K562 (cell line): ENCODE data around the gene RPLP2. TPM values are rescaled to one million over a fixed set of nuclear protein-coding genes. Genes with fewer than 3 reads are reported as not detected.

ENCODE experiments used
- CTCF ChIP-seq, 3 experiments: IDR thresholded peaks in 2 of 3; conservative IDR thresholded peaks in 1 of 3; 2 replicates each; pipeline ENCODE4 v1.5.1; 2011 to 2012; ENCODE audit warnings: low read length in 3 of 3, mild to moderate bottlenecking in 3 of 3, control low read depth in 2 of 3, improper control_type of control experiment in 1 of 3, inconsistent platforms in 1 of 3, low read depth in 1 of 3, mixed read lengths in 1 of 3, moderate library complexity in 1 of 3; ENCODE audit not compliant: insufficient read depth in 2 of 3
- HINFP ChIP-seq: fragments of 450-650 bp; conservative IDR thresholded peaks from 2 replicates; pipeline ENCODE4 v1.6.1; 2016; ENCODE audit warnings: missing genetic modification characterization, low read depth, mild to moderate bottlenecking, control low read depth, missing compliant biosample characterization
- TSHZ1 ChIP-seq: fragments of 250-450 bp; sonication (Bioruptor Pico); IDR thresholded peaks from 2 replicates; pipeline ENCODE4 v1.4.0; 2020; ENCODE audit warnings: mild to moderate bottlenecking, moderate library complexity
- ZBTB11 ChIP-seq, 3 experiments: fragments of 200-800 bp in 1 of 3; fragments of 250-450 bp in 1 of 3; fragments of 450-650 bp in 1 of 3; sonication (Bioruptor Pico) in 1 of 3; sonication (Bioruptor generic) in 1 of 3; formaldehyde crosslinking in 1 of 3; IDR thresholded peaks; 2 replicates each; pipeline versions ENCODE4 v1.6.1 to v1.8.0; 2016 to 2022; ENCODE audit warnings: mild to moderate bottlenecking in 2 of 3, missing genetic modification characterization in 2 of 3, missing compliant biosample characterization in 1 of 3, moderate library complexity in 1 of 3
- ZNF23 ChIP-seq: fragments of 250-450 bp; sonication (Bioruptor Pico); IDR thresholded peaks from 2 replicates; pipeline ENCODE4 v1.4.0; 2020; ENCODE audit warnings: mild to moderate bottlenecking
- polyA plus RNA-seq, 8 experiments: library from polyadenylated mRNA; depleted of rRNA in 4 of 8; stranded (reverse) in 5 of 8; unstranded in 3 of 8; fragments of >200 nt; fragmentation: Nextera tagmentation in 2 of 8; fragmentation: Illumina TruSeq in 1 of 8; extraction: Ambion mirVana in 2 of 8; extraction: Trizol in 1 of 8; gene quantifications; 2 replicates each; pipeline versions ENCODE4 v1.2.1 to v1.2.3, GENCODE V29; 2011 to 2014; ENCODE audit warnings: inconsistent platforms in 1 of 8, missing spikeins in 1 of 8
- total RNA-seq, 7 experiments: library from RNA; depleted of rRNA in 6 of 7; stranded (reverse); fragments of >200 nt in 6 of 7; fragmentation: Illumina TruSeq in 2 of 7; extraction: Trizol in 2 of 7; gene quantifications; 2 replicates each; pipeline versions ENCODE4 v1.2.1 to v1.2.3, GENCODE V29; 2011 to 2021; ENCODE audit warnings: low replicate concordance in 1 of 7

The RPLP2 gene
- total and polyA plus RNA-seq, 9 of the 15 experiments (the other 6 are each of a cell fraction or from before 2014, with no cell fraction given) = 528 to 3,807 (median 1,633) TPM

GRCh38 chr11:819129-819931, 9.6 kb downstream of the RPLP2 start (continued):
- no peak for TF ChIP-seq HINFP (tag)
- peak in 1 of 3 experiments; percentile 77; a peak in 1 of 6 replicates for TF ChIP-seq ZBTB11 (CRISPR knock-in tag; IDR thresholded peaks at IDR 0.05)
- TF ChIP-seq CTCF (IDR thresholded peaks at IDR 0.05 in 2 of 3, conservative IDR thresholded peaks at IDR 0.05 in 1 of 3; ENCODE audit: insufficient read depth in 2 of 3, low read depth in 1 of 3, low read length in 3 of 3) = no peak
- TF ChIP-seq ZNF23 (CRISPR knock-in tag) = no peak
- TF ChIP-seq TSHZ1 (CRISPR knock-in tag) = no peak
